EH (cell line): Measurements from ENCODE around the gene HTRA1.

ENCODE experiments used
- DNase-seq: peaks from one replicate; pipeline ENCODE4 v3.0.0-alpha.2; 2015; ENCODE audit warnings: low read depth

Gene HTRA1

DNA sequence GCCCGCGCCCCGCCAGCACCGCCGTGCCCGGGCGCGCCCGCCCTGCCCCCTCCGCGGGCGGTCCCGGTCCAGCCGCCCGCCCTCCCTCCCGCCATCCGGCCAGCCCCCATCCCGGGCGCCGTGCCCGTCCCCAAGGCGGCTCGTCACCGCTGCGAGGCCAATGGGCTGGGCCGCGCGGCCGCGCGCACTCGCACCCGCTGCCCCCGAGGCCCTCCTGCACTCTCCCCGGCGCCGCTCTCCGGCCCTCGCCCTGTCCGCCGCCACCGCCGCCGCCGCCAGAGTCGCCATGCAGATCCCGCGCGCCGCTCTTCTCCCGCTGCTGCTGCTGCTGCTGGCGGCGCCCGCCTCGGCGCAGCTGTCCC, at the start of gene HTRA1:
HTRA1 (plus strand) TSS at position 187 of the 362 bp plus-strand sequence; CDS start at position 287, 100 bp downstream.
- DNase-seq = peak; percentile 74

DNA sequence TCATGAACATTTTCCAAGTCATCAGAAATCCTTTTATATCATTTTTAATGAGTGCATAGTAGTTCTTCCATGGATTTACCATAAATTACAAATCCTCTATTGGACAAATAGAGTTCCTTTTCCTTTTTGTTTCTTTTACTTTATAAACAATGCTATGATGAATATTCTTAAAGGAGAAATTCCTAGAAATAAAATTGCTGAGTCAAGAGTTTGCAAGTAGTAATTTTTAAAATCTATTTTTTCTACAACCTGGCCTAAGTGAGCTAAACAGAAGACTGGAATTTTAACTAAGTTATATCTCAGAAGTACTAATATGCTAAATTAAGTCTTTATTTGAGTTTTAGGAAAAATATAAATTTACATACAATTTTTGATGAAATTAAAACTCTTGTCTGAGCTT, 48.0 kb upstream of the HTRA1 start:
- no peak for DNase-seq

DNA sequence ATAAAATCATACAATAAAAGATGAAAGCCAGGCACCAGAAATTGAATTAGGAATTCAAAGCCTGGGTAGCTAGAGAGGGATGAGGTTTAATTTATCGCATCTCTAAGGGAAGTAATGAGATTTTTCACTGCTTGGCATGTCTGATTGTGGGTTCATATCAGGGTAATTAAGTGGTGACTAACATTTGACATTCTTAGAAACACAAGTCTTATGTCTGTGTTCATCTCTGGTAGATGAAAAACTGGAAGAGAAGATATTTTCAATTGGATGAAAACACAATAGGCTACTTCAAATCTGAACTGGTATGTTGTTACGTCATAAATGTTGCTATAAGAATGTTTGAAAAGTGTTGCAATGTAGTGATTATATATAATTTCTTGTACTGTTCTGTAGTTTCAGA, 43.7 kb upstream of the HTRA1 start:
- DNase-seq = peak; percentile 51

DNA sequence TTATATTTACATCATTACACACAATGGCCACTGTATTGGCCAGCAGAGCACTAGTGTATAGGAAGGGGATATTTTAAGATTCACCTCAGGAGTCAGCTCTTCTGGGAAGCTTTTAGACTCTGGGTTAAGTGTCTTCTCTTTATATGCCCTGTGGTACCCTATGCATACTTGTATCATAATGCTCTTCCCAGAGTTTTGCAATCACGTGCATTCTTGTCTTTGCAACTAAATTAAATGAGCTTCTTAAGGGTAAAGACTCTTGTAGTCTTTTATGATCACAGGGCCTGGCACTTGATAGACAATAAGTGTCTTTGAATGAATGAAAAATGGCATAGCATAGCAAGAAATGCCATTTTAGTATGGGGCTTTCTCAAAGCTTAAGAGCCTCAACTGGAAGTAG, 42.3 kb upstream of the HTRA1 start:
- peak; percentile 55 for DNase-seq

DNA sequence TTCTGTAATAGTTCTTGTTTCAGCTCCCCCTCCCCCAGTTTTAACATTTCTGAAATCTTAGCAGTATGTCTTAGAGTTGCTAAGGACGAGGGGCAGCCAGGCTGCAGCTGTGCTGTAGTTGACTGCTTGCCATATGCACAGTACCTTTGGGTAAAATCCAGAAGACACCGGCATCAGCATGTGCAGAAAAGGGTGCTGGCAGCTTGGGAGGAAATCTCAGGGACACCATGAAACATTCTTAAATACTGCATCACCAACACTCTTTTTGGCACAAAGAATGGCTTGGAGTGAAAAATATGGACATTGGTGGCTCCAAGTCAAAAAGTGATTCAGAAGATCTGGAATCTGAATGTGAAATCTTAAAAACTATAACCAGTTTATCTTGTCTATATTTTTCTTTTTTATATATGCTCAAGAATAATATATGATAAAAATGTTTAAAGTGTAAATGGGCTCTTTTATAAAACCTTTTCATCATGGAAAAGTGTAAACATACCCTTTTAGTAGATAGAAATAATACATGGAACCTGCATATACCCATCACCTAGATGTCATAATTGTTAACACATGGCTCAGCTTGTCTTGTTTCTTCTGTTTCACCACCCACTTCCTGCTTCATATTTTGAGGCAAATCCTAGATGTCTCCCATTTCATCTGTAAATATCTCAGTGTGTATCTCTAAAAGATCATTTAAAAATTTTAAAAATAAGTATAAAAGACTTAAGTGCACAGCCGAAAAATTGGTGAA, 41.3 kb upstream of the HTRA1 start:
- DNase-seq = peak; percentile 83

DNA sequence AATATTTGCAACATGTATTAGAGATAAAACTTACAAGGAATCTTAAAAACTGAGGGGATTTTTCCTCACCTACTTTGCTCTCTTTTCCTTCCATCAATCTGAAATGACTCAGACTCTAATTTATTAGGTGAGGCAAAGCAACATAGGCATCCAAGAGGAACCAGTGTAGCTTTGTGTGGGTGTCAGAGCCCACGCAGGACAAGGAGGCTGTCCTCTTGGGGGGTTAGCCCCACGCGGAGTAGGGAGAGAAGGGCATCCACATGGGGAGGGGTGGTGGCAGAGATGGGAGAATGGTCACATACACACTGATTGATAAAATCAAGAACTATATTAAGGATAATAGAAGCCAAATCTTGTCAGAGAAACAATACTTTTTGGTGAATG, 40.7 kb upstream of the HTRA1 start:
- peak; percentile 30 for DNase-seq

DNA sequence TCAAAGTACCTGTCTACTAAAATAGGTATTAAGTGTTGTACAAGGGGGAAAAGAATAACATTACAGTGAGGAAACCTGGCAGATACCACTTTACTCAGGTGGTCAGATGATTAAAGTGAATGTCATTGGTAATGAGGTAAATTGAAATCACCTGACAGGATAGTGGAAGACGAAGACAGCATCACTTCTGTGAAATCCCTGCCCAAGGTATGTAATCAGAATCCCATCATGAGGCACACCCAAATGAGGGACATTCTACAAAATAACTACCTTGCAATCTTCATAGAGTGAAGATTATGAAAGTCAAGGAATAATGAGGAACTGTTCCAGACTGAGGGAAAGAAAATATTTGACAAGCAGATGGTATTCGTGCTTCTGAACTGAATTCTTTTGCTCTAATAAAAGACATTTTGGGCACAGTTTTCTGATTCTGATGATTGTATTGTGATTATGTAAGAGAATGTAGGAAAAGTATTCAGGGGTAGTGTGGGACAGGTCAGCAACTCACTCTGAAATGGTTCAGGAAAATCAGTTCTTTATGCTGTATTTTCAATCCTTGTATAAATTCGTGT, 40.2 kb upstream of the HTRA1 start:
- peak; percentile 61 for DNase-seq

DNA sequence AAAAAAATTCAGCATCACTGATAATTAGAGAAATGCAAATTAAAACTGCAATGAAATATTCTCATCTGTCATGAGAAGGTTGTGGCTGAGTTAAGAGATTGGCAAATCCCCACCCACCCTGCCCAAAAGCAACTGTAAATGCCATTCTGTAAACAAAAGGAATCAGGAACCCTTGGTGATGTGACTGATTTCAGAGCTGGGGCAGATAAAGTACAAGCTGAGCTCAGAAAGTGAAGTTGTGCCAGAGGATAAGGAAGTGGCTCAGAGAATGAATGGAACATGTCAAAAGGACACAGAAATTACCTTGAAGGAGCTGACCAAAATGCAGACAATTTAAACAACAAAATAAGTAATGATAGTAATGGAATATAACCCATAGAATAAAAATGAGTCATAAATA, 39.6 kb upstream of the HTRA1 start:
- peak; percentile 13 for DNase-seq

DNA sequence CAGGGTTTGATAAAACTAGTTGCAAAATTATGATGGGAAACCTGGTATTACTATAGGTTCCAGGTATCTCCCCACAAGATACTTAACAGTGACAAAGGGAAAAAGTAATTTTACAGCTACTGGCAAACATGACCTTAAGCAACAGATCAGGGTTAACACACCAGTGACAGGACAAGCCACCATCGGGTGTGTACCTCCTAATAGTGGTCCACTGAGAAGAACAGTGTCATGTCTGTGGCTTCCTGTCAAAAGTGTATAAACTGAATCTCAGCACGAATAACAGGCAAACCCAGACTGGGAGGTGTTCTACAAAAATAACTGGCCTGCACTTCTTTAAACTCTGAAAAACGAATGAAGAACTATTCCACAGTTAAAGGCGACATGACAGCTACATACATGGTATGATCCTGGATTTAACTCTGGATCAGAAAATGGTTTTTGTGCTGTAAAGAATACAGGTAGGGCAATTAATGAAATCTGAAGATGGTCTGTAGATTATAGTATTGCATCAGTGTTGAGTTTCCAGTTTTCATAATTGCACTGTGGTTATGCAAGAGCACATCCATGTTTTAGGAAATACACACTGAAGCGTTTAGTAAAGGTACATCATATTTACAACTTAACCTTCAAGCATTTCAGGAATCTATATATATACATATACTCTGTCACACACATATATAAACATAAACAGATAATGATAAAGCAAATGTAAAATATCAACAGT, 38.9 kb upstream of the HTRA1 start:
- DNase-seq = no peak

DNA sequence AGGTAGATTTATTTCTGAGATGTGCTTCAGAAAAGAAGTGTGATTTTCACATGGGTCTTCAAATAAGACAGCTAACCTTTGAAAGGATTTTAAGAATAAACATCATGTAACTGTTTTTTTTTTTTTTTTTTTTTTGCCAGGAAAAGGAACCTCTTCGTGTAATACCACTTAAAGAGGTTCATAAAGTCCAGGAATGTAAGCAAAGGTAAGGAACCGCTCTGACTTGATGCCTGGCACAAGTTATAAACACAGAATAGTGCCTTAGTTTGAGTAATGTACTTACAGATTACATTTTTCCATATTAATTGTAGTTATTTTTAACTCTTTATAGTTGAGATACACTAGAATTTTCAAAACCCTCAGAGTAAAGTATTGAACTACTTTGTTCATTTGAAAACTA, 37.3 kb upstream of the HTRA1 start:
- DNase-seq = no peak

DNA sequence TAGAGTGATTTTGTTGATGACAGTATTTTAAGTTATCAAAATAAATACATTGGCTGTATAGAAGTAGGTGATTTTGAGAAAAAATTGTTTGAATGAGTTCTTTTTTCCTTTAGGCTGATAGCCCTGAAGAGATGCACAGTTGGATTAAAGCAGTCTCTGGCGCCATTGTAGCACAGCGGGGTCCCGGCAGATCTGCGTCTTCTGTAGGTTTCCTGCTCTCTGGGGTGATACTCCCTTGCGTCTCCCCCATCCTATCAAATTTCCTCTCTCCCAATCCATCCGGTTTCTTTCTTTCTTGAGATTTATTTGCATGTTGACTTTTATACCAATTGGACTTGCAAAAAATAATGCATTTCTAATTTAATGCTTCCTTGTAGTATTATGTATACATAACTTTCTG, 34.5 kb upstream of the HTRA1 start:
- DNase-seq = no peak

DNA sequence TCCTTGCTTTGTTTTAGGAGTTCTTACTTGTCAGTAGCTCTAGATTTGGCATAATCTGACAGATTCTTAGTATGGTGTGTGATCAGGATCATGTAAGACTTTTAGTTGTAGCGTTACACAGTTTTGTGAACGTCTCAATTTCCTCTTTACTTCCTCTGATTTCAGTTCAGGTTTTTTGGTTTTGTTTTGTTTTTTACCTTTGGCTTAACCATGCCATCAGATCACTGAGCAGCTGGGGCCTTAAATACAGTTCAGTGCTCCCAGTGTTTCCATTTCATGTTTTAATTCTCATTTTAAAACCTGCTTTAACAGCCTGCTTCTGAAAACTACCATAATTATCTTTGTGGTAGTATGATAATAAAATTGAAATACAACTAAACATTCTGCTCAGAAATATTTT, 34.1 kb upstream of the HTRA1 start:
- DNase-seq = no peak

DNA sequence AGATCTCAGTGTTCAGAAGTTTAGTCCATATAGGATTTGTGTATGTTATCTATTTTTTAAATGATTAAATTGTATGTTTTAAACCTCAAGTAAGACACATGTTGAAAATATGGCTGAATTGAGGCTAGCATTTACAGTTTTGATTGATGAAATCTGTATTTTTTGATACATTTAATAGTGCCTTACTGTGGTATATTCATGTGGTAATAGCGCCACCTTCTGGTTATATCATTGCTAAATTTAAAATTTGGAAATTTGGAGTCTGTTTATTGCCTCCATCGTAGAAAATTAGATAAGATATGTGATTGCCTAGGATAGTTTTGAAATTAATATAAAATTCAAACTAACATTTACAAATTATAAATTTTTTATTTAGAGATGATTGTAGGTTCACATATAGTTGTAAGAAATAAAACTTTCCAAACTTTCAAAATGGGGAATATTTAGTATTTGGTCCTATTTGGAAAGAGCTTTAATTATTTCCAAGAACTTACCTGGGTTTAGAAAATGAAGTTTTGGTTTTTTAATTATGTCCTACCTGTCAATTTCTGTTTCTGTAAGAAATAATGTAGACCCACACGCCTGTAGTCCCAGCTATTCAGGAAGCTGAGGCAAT, 26.0 kb upstream of the HTRA1 start:
- peak; percentile 59 for DNase-seq

DNA sequence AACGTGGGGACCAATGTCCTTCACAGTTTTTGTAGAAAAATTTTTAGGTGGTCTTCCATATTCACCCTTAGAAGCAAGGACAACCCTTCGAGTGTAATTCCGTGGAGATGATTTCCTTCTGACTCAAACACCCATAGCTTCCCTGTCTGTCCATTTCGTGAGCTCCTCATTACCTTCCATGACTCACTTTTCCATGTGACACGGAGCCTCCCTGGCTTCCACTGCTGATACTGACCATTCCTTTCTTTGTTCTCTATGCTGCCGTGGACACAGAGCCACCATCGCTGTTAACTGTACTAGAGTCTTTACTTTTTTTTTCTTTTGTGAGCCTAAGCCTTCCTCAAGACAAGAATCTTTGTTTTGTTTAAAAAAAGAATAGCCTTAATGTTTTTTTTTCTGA, 19.4 kb upstream of the HTRA1 start:
- peak; percentile 70 for DNase-seq

DNA sequence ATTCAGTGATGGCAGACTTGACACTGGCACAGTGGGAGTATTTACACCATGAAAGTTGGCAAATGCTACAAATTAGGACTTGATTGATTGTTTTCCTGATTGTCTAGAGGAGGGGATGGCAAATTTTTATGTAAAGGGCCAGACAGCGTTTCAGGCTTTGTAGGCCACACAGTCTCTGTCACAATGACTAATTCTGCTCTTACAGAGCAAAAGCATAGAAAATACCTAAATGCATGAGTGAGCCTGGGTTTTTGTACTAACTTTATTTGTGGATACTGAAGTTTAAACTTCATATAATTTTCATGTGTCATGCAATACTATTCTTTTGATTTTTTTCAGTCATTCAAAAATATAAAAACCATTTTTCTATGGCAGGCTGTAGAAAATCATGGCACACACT, 15.9 kb upstream of the HTRA1 start:
- DNase-seq = no peak

DNA sequence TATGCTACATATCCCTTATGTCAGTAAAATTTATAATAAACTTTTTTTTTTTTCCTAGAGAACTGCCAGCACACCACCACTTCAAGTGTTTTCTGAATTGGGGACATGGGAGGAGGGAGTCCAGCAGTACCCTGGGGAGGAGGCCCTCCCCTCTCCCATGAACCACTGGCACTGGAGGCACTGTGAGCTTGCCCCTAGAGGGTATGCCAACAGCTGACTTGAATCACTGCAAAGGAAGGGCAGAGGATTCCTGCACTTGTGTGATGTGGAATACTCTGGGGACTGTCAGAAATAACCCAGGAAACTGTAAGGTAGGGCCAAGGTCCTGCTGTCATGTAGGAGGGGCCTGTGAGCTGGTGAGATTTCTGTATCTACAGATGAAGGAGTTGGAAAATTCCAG, 15.4 kb upstream of the HTRA1 start:
- DNase-seq = no peak

DNA sequence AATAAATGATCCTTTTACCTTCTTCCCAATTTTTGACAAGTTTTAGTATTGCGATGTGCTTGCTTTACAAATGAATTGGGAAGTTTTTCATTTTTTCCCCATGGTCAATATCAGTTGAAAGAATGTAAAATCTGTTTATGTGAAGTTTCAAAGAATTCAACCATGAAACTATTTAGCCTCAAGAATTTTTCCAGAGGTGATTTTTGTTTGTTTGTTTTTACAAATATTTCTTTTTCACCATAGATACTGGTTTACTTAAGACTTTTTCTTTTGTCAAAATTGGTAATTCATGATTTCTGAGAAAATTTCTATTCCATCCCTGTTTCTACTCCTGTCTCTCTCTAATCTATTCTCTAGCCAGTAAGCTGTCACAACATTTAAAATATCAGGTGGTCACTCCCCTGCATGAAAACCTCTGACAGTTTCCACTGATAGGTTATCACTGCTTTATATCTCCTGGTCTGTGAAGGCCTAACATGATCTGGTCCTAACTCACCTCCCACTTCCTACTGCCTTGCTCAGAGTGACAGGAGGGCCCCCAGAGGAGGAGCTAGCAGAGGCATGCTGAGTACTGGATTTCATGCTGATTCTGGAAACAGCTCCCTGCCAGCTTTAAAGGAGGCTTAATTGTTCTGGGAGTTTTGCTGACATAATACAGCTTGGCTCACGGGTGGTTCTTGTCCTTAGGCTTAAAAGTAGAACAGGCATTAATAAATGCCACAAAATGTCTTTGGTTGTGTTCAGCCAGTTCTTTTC, 14.5 kb upstream of the HTRA1 start:
- peak; percentile 37 for DNase-seq

DNA sequence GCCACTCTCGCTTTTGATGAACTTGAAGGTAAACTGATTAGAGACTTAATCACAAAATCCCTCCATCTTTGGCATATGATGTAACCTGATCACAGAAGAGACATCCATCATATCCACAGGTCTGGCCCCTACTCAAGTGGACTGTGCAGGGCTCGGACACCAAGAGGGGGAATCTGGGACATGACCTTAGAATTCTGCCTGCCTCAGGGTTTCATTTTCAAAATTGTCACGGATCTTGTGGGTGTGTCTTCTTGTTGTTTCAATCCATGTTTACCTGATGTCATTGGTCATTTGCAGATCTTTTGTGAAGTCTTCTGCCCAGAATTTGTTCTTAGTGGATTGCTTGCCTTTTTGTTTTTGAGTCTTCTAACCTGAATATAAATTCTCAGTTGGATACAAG, 12.8 kb upstream of the HTRA1 start:
- no peak for DNase-seq

DNA sequence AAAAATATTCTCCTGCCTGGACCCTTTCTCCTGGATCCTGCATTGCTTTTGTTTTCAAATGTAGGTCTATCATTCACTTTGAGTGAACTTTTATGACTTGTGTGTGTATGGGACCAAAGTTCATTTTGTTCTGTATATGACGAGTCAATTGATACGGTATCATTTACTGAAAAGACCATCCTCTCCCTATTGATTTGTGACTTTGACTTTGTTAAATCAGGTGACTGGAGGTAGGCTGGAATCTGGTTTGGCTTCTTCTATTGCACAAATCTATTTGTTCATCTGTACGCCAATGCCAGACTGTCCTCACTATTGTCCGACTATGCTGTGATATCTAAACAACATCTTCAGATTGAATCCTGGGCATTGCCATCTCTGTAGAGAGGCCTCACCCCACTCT, 12.2 kb upstream of the HTRA1 start:
- no peak for DNase-seq

DNA sequence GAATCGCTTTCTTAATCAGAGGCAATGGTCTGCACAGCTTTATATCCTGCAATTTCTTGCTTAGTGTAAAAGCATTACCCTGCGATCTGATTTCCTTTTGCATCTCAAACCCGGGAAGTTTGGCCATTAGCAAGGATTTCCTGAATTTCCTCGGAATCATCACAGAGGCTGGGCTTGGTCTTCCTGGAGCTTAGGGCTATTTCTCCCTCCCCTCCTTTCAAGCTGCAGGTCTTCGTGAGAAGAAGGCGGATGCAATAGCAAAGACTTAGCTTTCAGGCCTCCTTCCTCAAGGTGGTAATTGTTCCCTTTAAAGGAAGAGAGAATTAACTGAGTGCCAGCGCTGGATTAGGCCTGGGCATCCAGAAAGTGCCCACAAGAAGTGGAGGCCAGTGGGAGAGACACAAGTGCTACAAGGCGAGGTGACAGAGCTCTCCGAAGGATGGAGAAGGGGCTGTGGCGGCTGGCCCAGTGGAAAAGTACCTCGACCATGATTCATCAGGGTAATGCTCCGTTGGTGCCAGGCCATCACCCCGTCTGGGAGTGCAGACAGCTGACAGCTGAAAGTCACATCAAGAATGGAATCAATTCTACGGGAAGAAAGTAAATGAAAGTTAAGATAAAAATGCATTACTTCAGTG, 10.9 kb upstream of the HTRA1 start:
- DNase-seq = no peak

DNA sequence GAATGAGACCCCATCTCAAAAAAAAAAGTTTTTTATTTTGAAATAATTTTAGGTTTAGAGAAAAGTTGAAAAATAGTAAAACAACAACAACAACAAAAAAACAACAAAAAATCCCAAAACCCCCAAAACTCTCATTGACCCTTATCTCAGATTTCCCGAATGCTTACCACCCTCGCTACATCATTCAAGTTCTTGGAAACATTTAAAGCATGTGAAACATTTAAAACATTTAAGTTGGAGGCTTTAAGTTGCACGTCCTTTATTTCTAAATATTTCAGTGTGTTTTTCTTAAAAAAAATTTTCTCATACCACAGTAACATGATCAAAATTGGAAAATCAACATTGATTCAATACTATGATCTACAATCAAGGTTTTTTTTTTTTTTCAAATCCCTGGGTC, 7.3 kb upstream of the HTRA1 start:
- DNase-seq = peak; percentile 33

DNA sequence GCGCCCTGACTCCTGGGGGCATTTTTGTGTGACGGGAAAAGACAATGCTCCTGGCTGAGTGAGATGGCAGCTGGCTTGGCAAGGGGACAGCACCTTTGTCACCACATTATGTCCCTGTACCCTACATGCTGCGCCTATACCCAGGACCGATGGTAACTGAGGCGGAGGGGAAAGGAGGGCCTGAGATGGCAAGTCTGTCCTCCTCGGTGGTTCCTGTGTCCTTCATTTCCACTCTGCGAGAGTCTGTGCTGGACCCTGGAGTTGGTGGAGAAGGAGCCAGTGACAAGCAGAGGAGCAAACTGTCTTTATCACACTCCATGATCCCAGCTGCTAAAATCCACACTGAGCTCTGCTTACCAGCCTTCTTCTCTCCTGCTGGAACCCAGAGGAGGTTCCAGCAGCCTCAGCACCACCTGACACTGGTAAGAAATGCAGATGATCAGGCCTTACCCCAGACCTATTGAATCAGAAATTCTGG, 6.7 kb upstream of the HTRA1 start, which contains the start of gene ARMS2:
ARMS2 (plus strand) TSS at position 51 of the 478 bp plus-strand sequence; CDS start at position 126, 75 bp downstream.
- no peak for DNase-seq
